Tibial artery (tissue), 4 donors: ENCODE measurements around the gene SYNE3.

Experiments used
- DNase-seq, 2 donors: peaks; one replicate each; pipeline ENCODE4 v3.0.0-alpha.2; 2019
- H3K27ac ChIP-seq, 2 donors: fragments of 200-600 bp; sonication (generic) in 1 of 2; 1 replicate in 1 of 2; 2 replicates in 1 of 2; pipeline ENCODE4 v1.5.1; 2018 to 2019; ENCODE audit warnings: mild to moderate bottlenecking in 1 of 2
- H3K27me3 ChIP-seq, 2 donors: fragments of 200-600 bp; sonication (generic) in 1 of 2; one replicate each; pipeline versions ENCODE4 v1.5.1 to v1.6.0; 2016 to 2019
- H3K36me3 ChIP-seq, 3 donors: fragments of 200-600 bp; sonication (generic) in 2 of 3; one replicate each; pipeline ENCODE4 v1.5.1; 2016 to 2019; ENCODE audit warnings: mild to moderate bottlenecking in 2 of 3
- H3K4me1 ChIP-seq, 4 donors: fragments of 200-600 bp; sonication (generic) in 2 of 4; 1 replicate in 3 of 4; 2 replicates in 1 of 4; pipeline ENCODE4 v1.5.1; 2016 to 2019
- H3K4me3 ChIP-seq, 2 donors: fragments of 200-600 bp; sonication (generic) in 1 of 2; 1 replicate in 1 of 2; 2 replicates in 1 of 2; pipeline ENCODE4 v1.5.1; 2018 to 2019; ENCODE audit warnings: mild to moderate bottlenecking in 2 of 2
- H3K9me3 ChIP-seq, 3 donors: fragments of 200-600 bp; sonication (generic) in 1 of 3; one replicate each; pipeline ENCODE4 v1.5.1; 2016 to 2019
- intact Hi-C: fragments of 100-400 bp; cut with DNase I; formaldehyde crosslinking; loops from one replicate; pipeline ENCODE4 v1.15.0; 2023; ENCODE audit warnings: low total_unique reads
- TF ChIP-seq, protein P1 (sequence below), 2 experiments: fragments of 200-600 bp in 1 of 2; fragments of 450-650 bp in 1 of 2; IDR thresholded peaks; one replicate each; pipeline ENCODE4 v1.5.1; 2017 to 2019; ENCODE audit warnings: antibody characterized with exemption in 2 of 2, mild to moderate bottlenecking in 1 of 2, moderate library complexity in 1 of 2

SYNE3 gene

GRCh38 chr14:95500201-95500681 lies 16.2 kb downstream of the SYNE3 start:
- Histone ChIP-seq H3K27ac (peak overlapping the region; percentile 29 to 49), H3K27me3 (no peaks in the 10 kb centered on the region), H3K4me3 (no peak overlapping the region), H3K36me3 (no peaks in the 10 kb centered on the region), H3K4me1 (peaks cover 0 to 66% (median 49%) of the 10 kb centered on the region in 4 donors), H3K9me3 (no peaks in the 10 kb centered on the region)
- peak; percentile 12 to 61 for DNase-seq
- TF ChIP-seq, protein P1, sequence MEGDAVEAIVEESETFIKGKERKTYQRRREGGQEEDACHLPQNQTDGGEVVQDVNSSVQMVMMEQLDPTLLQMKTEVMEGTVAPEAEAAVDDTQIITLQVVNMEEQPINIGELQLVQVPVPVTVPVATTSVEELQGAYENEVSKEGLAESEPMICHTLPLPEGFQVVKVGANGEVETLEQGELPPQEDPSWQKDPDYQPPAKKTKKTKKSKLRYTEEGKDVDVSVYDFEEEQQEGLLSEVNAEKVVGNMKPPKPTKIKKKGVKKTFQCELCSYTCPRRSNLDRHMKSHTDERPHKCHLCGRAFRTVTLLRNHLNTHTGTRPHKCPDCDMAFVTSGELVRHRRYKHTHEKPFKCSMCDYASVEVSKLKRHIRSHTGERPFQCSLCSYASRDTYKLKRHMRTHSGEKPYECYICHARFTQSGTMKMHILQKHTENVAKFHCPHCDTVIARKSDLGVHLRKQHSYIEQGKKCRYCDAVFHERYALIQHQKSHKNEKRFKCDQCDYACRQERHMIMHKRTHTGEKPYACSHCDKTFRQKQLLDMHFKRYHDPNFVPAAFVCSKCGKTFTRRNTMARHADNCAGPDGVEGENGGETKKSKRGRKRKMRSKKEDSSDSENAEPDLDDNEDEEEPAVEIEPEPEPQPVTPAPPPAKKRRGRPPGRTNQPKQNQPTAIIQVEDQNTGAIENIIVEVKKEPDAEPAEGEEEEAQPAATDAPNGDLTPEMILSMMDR (IDR thresholded peaks at IDR 0.05): no peak
- intact Hi-C loops: no loop called here

DNA sequence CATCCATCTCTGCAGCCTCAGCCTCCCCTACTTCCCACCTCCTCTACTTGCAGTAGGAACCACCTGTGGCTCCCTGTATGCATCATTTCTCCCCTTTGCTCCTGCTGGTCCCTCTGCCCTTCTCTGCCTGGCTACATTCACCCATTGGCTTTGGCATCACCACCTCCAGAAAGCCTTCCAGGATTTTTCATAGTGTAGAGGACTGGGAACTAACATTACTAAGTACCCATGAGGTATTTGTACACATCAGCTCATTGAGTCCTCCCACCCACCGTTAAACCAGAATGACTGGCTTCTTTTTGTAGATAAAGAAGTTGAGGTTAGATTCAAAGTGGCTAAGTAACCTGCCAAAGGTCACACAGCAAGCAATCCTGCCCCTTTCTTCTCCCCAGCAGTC lies 17.1 kb downstream of the SYNE3 start:
- DNase-seq: no peak
- Histone ChIP-seq H3K36me3 (no peaks in the 10 kb centered on the region), H3K27me3 (no peaks in the 10 kb centered on the region), H3K27ac (peak overlapping the region in 1 of 2 donors; percentile 58), H3K9me3 (no peaks in the 10 kb centered on the region), H3K4me1 (peaks cover 0 to 66% (median 48%) of the 10 kb centered on the region in 4 donors), H3K4me3 (no peak overlapping the region)
- TF ChIP-seq, protein P1 (IDR thresholded peaks at IDR 0.05): no peak
- intact Hi-C loops: no loop called here

DNA sequence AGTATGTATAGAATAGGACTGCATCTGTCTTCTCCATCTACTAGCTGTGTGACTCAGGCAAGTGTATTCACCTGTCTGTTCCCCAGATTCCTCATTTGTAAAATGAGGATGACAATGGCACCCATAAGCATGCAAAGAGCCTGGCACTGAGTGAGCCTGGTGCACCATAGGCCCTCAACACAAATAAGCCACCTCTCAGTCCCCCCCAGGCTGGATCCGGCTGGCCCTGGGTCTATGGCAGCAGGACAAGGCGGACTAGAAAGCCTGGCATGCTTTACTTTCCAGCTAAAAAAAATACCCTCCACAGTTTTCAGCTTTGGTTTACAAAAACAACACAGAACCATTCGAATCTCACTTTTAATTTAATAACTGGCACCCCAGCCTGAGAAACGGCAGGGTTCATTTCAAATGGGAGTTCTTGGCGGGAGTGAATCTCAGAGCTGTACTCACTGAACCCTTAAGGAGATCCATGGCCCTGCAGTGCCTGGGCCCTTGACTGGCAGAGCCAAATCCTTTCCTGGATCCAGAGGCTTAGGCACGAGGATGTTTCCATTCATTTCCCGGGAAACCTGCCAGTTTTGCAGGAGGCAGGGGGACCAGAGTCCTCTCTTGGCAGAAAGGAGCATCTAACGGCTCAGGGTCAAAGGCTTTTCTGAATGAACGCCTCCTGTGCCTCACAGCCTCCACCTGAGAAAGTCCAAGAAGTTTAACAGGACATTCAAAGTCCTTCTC lies 17.7 kb downstream of the SYNE3 start:
- no peaks in the 10 kb centered on the region for H3K9me3 ChIP-seq
- DNase-seq: peak; percentile 27 to 78
- TF ChIP-seq, protein P1 (IDR thresholded peaks at IDR 0.05): no peak
- H3K36me3 ChIP-seq: no peaks in the 10 kb centered on the region
- no peak overlapping the region for H3K4me3 ChIP-seq
- intact Hi-C loops: no loop called here
- no peaks in the 10 kb centered on the region for H3K27me3 ChIP-seq
- H3K27ac ChIP-seq: peak overlapping the region in 1 of 2 donors; percentile 58
- H3K4me1 ChIP-seq: peaks cover 0 to 66% (median 48%) of the 10 kb centered on the region in 4 donors

- Histone ChIP-seq H3K27me3 (no peaks in the 10 kb centered on the region), H3K4me3 (no peak overlapping the region), H3K36me3 (no peaks in the 10 kb centered on the region), H3K9me3 (no peaks in the 10 kb centered on the region), H3K4me1 (peaks cover 0 to 66% (median 48%) of the 10 kb centered on the region in 4 donors), H3K27ac (peak overlapping the region in 1 of 2 donors; percentile 41)
- peak in 1 of 2 donors; percentile 16 for DNase-seq
- intact Hi-C loops: no loop called here
- TF ChIP-seq, protein P1 (IDR thresholded peaks at IDR 0.05): no peak
Measured at GRCh38 chr14:95497561-95498011, 18.9 kb downstream of the SYNE3 start.

DNA sequence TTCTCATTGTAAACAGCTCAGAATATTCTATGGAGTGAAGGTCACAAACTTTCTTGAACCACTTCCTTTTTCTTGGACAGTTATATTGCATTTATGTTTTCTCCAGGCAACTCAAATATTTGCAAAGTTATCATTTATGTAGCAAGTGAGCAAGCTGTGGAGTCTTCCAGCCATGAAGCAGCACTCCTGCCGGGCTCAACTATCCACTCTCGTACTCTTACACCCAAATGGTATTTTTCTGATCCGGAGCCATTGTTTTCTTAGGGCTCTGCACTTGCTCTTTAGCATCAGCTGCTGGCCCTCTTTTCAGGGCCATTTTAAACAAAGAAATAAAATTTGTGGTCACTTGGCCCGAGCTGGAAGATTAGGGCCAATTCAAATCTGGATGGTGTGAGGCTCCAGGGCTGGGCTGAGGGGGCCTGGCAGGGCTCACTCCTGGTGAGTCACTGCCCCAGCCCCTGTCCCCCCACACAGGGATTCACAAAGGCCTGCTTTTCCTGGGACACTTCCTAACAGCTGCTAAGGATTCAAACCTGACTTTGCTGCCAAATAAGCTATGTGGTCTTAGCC lies 19.7 kb downstream of the SYNE3 start:
- Histone ChIP-seq H3K9me3 (no peaks in the 10 kb centered on the region), H3K4me3 (no peak overlapping the region), H3K27ac (peak overlapping the region; percentile 41 to 46), H3K27me3 (no peaks in the 10 kb centered on the region), H3K4me1 (peaks cover 0 to 62% (median 48%) of the 10 kb centered on the region in 4 donors), H3K36me3 (no peaks in the 10 kb centered on the region)
- peak in 1 of 2 donors; percentile 31 for DNase-seq
- intact Hi-C loops: no loop called here
- TF ChIP-seq, protein P1 (IDR thresholded peaks at IDR 0.05): no peak
